Heart left ventricle (tissue), 13 donors: Measurements from ENCODE around the gene CHCHD4.

Source experiments
- CTCF ChIP-seq, 12 donors: fragments of 200-600 bp; sonication (generic) in 4 of 12; IDR thresholded peaks; one replicate each; pipeline versions ENCODE4 v1.5.0 to v1.8.0; 2018 to 2022; ENCODE audit warnings: antibody characterized with exemption in 12 of 12, mild to moderate bottlenecking in 5 of 12
- POLR2A ChIP-seq, 2 donors: fragments of 450-650 bp; IDR thresholded peaks; one replicate each; pipeline ENCODE4 v1.6.1; 2017; ENCODE audit warnings: antibody characterized with exemption in 2 of 2, mild to moderate bottlenecking in 2 of 2, moderate library complexity in 2 of 2
- donor health status: ischemic (EF 13 %, LVEDD 7.1; RV severe dilation, severe dysfunction).
- donor health status: DM: no; HTN: yes; CAD: no.
- donor health status: DM: no; HTN: no; CAD: no.
- donor health status: ischemic (EF 25% LVEDD 6.9; RV normal size, moderate dysfunction).
- donor health status: ischemic (EF 25% LVEDD 5.7; RV mildly dilated, moderate dysfunction).
- donor health status: ischemic (EF 35%, LVEDD 5.7; RV mildly dilated, moderate dysfunction).
- donor health status: nonischemic (EF 11% LVEDD 7.7; RV severe dilation, severe dysfunction).
- donor health status: DM: yes; HTN: yes; CAD: no.
- donor health status: PGD.
- donor health status: ischemic (EF 29% LVEDD 5.4; RV normal size, mild dysfunction).
- donor health status: nonischemic (EF 23%, LVEDD 6.1; RV moderate dilation, normal function).

- TF ChIP-seq CTCF (IDR thresholded peaks at IDR 0.05) = no peak
- TF ChIP-seq POLR2A (IDR thresholded peaks at IDR 0.05) = no peak
Observed at GRCh38 chr3:14138878-14139655, 14.4 kb upstream of the CHCHD4 start.
